CD4-positive, alpha-beta T cell treated with Interleukin-4 for 1 hour (primary cell): Measurements from ENCODE around the gene MCL1.

ENCODE experiments used
- DNase-seq, 2 donors: peaks; one replicate each; pipeline ENCODE4 v3.0.0-alpha.2; 2020 to 2022

The MCL1 gene

GRCh38 chr1:150567717-150568593 lies 11.5 kb downstream of the MCL1 start:
- peak; percentile 63 to 65 for DNase-seq

- peak; percentile 81 to 90 for DNase-seq
These were observed 12.1 kb downstream of the MCL1 start for GRCh38 chr1:150567341-150567716.

GRCh38 chr1:150566589-150567340 lies 12.6 kb downstream of the MCL1 start:
- peak; percentile 20 to 32 for DNase-seq

GRCh38 chr1:150565240-150565991 lies 14.0 kb downstream of the MCL1 start:
- peak in 1 of 2 donors; percentile 13 for DNase-seq

- DNase-seq = peak; percentile 40 to 54
These were observed 15.1 kb downstream of the MCL1 start for GRCh38 chr1:150564051-150564991.

- DNase-seq = peak; percentile 74 to 88
These were observed 15.9 kb downstream of the MCL1 start for GRCh38 chr1:150563340-150564038.

GRCh38 chr1:150562446-150563339 lies 16.7 kb downstream of the MCL1 start:
- DNase-seq = peak; percentile 88 to 93

- peak; percentile 90 to 94 for DNase-seq
These were observed 17.4 kb downstream of the MCL1 start for GRCh38 chr1:150561974-150562445.

- DNase-seq = peak; percentile 70 to 75
These were observed 18.0 kb downstream of the MCL1 start for GRCh38 chr1:150561254-150561973.

- DNase-seq = peak; percentile 86 to 88
These were observed 18.7 kb downstream of the MCL1 start for GRCh38 chr1:150560576-150561253.

GRCh38 chr1:150560011-150560438 lies 19.4 kb downstream of the MCL1 start:
- DNase-seq = peak; percentile 78 to 81

- no peak for DNase-seq
These were observed 19.8 kb downstream of the MCL1 start for GRCh38 chr1:150559656-150560010.

GRCh38 chr1:150558761-150559655 lies 20.4 kb downstream of the MCL1 start:
- DNase-seq = peak in 1 of 2 donors; percentile 17

- no peak for DNase-seq
These were observed 21.1 kb downstream of the MCL1 start for GRCh38 chr1:150558303-150558704.

GRCh38 chr1:150557813-150558212 lies 21.6 kb downstream of the MCL1 start:
- no peak for DNase-seq

GRCh38 chr1:150557065-150557600 lies 22.3 kb downstream of the MCL1 start:
- DNase-seq = no peak
